GM18499 (cell line): ENCODE data around the gene HNF1A.

Experiments
- ATAC-seq: cut with Tn5 transposase; IDR thresholded peaks from one replicate; pipeline ENCODE4 v1.9.1; 2021; ENCODE audit warnings: moderate number of reproducible peaks; ENCODE audit not compliant: insufficient read depth, unreplicated experiment

HNF1A gene

DNA sequence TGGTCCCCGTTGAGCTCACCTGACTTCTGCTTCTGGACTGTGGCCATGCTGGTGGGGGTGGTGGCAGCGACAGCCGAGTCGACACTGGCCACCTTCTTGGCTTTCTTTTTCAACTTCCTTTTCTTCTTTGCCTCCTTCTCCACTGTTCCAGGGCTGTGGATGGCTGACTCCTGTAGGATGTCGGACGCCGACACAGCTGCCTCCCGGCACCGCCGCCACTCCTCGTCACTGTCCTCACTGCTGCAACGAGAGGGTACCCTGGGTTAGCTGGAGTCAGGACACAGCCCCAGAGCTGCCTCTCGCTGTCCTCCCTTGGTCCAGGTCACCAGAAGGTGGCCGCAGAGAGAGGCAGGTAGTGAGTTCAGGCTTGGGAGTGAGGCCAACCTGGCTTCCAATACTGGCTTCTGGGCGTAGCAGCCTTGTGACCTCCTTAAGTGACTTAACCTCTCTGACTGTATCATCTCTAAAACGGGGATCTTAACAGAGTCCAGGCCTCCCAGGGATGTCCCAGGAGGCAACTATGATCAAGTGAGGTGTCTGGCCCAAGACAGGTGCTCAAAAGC is 26.0 kb downstream of the HNF1A start:
- no peak for ATAC-seq

DNA sequence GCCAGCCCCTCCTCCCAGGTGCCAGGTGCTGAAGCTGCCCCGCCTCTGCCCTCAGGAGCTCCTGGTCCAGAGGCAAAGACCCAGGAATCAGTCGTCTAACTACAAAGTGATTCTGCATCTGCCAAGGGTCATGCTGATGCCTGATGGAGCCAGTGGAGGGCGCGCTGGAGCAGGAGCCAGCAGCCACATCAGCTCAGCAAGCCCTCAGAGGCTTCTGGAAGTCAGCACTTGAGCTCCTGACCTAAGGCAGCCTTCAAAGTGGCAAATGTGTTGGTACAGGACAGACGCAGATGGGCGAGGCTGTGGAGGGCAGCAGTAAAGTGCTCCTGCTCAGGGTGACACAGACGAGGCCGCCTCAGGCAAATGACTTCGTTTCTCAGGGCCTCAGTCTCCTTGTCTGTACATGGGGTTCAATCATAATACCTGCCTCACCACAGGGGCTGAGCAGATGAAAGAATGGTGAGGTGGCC is 27.0 kb downstream of the HNF1A start:
- no peak for ATAC-seq

DNA sequence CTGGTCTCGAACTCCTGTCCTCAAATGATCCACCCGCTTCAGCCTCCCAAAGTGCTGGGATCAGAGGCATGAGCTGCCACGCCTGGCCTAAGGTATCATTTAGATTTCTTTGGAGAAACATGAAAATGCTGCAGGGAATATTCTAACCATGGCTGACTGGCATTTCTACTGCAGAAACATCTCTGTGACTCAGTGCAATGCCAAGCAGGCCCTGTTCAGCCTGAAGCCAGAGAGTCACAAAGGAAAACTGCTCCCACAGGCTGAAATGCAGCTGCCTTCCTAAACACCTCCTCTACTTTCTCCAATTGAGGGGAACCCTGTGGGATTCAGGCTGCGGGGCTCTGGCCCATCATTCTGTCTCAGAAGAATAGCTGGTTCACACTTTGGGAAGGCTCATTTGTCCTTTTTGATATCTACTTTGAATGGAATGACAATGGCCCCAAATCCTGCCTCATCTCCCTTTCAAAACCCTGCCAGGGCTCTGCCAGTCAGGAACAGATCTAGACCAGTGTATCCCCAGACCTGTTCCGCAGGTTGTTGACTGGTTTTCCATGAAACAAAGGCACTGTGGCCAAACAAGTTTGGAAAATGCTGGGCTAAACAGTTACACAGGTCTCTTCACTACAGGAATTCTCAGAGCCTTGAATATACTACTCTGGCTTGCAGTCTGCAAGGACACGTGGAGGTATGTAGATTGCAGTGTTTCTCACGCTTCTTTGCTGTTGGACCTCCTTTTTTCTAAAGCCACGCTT is 30.2 kb downstream of the HNF1A start:
- ATAC-seq = no peak

DNA sequence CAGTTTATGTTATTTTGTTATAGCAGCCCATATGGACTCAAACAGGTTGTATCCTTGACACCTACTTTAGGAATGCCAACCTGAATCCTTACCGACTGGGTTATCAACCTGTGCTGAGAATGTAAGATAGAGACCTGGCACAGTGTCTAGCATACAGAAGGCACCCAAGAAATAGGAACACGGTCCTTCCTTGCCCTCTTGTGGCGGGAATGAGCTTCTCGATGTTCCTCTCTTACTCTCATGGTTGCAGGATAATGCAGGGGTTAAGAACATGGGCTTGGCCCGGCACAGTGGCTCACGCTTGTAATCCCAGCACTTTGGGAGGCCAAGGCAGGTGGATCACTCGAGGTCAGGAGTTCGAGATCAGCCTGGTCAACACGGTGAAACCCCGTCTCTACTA is 31.4 kb downstream of the HNF1A start:
- no peak for ATAC-seq

DNA sequence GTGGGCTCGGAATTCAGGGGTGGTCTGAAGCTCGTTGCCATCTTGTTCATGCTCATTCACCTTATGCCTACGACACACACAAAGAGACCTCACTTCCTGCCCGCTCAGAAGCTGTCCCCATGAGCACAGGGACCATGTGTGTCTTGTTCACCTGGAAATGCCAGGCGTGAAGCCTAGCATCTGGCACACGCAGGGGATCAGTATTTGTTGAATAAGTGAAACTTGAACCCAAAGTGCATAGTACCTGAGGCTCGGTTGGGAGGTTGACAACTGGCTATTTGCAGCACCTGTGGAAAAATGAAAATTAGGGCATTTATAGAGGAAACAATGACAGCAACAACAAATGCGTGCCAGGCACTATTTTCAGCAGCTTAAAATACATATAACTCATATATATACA is 32.5 kb downstream of the HNF1A start:
- no peak for ATAC-seq

DNA sequence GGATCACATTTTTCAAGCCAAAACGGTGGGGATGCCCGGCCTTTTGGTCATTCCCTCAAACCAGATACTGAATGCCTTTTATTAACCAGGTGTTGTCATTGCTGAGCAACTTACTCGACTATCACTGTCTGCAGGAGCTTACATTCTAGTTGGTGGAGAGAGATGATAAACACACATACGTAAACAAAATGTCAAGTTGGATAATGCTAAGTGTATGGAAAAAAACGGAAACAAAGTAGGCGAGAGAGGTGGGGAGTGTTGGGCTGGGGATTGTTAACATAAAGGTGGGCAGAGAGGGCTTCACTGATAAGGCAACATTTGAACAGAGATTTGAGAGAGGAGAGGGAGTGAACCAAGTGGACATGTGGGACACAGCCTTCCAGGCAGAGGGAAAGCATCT is 33.5 kb downstream of the HNF1A start:
- no peak for ATAC-seq

DNA sequence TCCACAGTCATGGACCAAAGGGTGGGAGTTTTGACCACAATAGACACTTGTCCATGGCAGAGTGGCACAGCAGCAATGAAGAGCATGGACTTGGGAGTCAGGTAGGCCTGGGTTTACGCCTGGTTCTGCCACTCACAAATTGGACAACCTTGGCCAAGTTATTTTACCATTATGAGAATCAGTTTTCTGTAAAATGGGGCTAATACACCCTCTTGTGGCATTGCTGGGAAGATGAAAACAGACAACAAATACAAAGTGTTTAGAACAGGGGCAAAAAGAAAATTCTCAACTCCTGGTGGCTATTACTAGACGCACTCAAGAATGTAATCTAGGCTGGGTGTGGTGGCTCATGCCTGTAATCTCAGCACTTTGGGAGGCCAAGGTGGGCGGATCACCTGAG is 35.4 kb downstream of the HNF1A start:
- ATAC-seq = no peak

DNA sequence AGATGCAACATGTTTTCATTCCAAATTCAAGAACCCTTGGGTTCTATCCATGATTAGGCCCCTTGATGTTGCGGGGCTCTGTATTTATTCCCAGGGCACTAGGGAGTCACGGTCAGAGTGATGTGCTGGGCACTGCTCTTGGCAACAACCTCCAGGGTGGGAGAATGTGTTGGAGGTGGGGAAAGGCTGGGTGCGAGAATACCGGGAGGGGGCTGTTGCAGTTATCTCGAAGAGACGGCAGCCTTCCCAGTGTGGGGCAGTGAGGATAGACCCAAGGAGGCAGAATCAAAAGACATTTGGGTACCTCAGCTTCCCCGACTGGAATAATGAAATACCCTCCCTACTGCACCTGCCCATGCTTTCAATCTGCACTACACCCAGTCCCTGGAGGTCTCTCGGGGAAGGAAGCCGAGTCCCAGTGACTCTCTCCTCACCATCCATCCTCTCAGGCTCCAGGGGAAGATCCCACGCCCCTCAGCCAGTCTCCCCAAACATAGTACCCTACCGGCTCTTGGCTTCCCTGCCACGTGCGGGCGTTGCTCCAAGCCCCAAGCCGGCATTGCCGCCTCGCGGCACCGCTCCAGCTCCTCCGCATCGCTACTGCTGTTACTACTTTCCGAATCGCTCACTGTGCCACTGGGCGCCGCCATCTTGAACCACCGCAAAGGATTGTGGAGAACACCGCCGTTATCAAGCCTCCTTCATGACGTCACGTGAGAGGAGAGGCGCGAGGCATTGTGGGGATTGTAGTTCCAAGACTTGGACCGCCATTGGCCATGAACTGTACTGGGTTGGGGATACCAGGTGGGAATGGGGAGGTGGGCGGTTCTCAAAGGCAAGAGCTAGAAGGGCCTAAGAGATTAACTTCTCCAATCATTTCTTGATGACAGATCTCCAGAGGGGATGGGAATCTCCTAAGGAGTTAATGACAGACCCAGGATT is 37.8 kb downstream of the HNF1A start, which contains the start of gene C12orf43:
TSS of gene C12orf43 (minus strand) at position 663 of the 942 bp plus-strand sequence. CDS start at position 650, 13 bp downstream.
- ATAC-seq = peak; percentile 58

DNA sequence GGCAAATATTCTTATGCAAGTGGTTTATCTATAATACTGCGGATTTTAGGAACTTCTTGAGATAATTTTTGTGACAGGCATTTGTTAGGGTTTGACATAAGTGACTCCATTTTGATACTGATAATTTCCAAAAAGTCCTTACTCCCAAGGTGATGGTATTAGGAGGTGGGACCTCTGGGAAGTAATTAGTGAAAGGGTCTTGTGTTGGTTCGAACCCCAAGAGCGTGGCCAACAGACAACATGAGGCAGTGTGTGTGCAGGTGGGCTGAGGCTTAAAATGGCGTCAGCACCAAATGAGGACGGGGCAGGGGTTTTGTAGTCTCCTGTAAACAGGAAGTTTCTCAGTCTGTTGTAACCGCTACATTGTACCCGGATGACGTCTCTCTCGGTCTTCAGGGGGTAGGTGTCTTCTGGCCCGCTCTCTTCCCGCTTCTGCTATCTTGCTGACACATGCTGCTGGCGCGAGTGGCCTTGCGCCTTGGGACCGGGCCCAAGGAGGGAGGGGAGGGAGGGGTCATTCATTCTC is 39.7 kb downstream of the HNF1A start:
- ATAC-seq = no peak

DNA sequence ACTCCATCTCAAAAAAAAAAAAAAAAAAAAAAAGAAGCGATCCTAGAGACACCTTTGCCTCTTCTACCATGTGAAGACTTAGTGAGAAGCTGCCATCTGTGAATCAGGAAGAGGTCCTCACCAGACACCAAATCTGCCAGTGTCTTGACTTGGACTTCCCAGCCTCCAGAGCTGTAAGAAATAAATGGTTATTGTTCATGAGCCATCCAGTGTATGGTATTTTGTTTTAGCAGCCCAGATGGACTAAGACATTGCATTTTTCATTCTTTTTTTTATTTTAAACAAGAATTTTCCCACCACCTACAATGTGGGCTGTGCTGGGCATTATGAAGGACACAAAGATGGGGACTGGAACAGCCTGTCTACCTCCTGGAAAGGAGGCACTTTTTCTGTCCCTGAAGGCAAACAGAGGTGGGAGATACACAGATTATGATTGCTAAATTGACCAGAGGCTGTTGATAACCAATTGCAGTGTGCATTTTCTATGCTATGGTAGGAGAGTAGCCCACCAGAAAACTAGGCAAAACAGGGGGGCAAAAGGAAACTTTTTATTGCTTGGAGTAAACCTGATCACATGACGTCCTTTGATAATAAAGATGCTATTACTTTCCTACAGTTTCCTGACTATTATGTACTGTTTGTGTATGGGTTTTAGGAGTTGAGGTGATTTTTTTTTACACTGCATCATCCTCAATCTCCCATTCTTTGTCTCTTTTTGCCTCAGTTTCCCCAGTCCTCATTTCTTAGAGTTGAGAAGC is 40.7 kb downstream of the HNF1A start:
- no peak for ATAC-seq

DNA sequence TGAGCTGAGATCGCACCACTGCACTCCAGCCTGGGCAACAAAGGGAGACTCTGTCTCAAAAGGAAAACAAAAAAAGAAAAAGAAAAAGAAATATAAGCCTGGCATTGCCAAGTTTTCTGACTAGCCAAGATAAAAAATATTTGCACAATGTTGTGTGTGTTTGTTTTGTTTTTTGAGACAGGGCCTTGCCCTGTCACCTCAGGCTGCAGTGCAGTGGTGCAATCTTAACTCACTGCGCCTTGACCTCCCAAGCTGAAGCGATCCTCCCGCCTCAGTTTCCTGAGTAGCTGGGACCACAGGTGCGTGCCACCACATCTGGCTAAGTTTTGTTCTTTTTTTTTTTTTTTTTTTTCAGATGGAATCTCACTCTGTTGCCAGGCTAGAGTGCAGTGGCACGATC is 43.4 kb downstream of the HNF1A start:
- no peak for ATAC-seq

DNA sequence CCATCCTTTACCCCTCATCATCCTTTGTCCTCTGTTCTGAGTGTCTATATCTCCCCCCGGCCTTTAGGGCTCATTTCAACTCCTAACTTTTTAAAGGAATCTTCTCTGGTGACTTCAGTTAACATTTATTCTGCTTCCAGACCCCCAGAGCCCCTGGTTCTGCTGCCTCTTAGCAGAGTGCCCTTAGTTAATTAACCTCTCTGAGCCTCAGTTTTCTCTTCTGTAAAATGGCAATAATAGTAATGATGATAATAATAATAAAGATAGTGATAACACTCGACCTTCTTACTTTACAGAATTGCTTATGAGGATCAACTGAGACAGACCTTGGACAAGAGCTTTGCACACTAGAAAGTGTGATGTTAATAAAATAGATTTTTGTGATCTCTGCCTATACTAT is 44.4 kb downstream of the HNF1A start:
- ATAC-seq = no peak

DNA sequence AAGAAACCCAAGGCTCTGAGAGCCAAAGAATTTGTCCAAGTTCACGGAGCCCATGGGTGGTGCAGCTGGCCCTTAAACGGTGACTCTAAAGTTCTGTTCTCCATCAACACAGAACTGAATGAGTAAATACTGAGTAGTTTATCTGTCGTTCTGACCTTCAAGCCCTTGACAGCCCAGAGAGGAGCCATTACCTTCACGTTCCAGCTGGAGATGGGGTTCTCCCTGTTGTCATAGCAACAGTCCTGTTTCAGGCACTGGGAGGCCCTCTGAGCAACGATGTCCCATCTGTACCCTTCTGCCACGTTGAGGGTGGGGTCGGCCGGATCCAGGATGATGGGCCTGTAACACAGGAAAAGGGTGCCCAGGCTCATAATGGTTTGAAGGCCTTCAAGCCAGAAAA is 45.5 kb downstream of the HNF1A start:
- ATAC-seq = no peak

DNA sequence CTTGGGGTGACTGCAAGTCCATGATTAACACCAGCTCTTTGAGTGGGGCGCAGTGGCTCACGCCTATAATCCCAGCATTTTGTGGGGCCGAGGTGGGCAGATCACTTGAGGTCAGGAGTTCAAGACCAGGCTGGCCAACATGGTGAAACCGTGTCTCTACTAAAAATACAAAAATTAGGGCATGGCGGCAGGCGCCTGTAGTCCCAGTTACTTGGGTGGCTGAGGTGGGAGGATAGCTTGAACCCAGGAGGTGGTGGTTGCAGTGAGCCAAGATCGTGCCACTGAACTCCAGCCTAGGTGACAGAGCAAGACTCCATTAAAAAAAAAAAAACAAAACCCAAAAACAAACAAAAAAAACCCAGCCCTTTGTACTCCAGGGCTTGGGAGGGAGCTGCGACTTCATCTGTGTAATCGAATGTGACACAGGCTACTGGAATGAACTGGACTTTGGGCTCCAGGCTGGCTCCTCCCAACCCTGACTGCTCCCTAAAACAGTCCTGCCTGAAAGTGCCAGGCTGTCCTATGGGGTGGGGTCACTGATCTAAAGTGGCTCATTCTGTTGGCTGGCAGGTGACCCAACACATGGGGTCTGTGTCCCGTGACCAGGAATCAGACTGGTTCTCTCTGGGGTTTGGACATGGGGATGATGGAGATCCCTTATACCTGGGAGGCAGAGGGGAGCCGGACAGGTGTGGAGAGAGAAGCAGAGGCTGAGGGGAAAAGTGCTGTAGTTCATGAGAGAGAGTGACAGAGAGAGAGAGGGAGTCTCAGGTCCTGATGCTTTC is 47.3 kb downstream of the HNF1A start:
- ATAC-seq = no peak

DNA sequence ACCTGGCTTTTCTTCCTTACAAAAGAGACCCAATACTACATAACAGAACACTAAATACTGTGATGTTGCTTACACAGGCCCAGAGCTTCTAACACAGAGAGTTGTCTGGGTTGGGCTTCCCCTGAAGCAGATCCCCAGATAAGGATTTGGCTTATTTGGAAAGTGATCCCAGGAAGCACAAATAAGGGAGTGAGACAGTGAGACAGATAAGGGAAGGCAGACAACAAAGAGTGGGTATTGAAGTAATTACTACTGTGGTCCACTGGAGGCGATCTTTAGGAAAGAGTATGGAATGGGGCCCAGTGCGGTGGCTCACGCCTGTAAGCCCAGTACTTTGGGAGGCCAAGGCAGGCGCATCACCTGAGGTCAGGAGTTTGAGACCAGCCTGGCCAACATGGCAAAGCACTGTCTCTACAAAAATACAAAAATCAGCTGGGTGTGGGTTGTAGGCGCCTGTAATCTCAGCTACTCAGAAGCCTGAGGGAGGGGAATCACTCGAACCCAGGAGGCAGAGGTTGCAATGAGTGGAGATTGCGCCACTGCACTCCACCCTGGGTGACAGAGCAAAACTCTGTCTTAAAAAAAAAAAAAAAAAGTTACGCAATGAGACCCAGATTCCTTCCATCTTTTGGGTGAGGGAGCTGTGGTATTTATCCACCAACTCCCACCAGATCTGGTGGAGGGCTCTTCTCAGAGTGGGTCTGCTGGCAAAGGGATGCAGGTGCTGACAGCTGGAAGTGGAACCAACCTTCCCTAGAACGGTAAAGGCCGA is 48.1 kb downstream of the HNF1A start:
- no peak for ATAC-seq

DNA sequence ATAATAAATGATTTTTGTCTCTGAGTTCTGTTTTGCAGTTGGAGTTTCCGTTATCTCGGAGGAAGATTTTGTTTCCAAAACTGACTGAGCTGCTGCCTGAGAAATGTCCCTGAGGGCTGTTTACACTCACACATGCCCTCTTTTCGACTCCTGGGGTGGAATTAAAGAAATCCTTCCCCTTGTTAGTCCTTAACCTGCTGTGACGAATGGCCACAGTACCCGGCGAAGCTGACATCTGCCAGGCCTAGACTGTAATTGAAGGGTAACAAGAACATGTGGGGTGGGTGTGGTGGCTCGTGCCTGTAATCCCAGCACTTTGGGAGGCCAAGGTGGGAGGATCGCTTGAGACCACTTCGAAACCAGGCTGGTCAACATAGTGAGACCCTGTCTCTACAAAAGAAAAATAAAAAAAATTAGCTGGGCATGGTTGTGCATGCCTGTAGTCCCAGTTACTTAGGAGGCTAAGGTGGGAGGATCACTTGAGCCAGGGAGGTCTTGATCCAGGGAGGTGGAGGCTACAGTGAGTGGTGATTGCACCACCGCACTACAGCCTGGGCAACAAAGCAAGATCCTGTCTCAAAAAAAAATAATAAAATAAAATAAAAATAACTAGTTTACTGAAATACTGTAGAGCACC is 52.4 kb downstream of the HNF1A start:
- no peak for ATAC-seq

DNA sequence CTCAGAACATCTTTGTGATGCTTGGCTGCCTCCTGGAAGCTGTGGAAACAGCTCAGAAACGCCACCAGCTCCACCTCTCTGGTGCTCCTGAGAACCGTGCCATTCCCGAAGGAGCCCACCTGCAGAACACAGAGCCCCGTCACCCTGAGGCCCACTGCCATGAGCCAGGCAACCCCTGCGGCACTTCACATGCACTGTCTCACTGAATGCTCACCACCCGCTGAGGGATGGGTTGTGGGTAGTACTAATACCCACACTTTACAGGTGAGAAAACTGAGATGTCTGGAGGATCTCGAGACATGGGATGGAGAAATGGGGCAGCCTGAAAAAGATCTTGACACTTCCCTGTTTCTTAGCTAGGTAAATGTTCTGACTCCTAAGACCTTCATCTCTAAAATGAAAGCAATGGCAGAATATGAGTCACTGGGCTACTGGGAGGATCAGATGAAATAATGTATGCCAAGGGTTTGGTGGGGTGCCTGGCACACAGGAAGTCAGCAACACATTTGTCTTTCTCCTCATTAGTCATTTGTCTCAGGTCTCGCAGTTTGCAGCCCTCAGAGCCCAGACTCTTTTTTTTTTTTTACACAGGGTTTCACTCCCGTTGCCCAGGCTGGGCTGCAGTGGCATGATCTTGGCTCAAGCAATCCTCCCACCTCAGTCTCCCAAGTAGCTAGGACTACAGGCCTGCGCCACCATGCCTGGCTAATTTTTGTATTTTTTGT is 55.4 kb downstream of the HNF1A start:
- ATAC-seq = no peak
